ENCODE results near the gene BCO2.

Gene BCO2

GRCh38 chr11:112206071-112206470, 30.8 kb downstream of the BCO2 start (continued):
- TF ChIP-seq GLI2 (tag by site-specific recombination; IDR thresholded peaks at IDR 0.05; ENCODE audit: borderline replicate concordance, low read depth) (no peak), ZNF394 (tag by site-specific recombination; IDR thresholded peaks at IDR 0.05; ENCODE audit: borderline replicate concordance) (no peak), ZNF580 (tag by site-specific recombination; IDR thresholded peaks at IDR 0.05) (no peak), MEIS1 (CRISPR knock-in tag; IDR thresholded peaks at IDR 0.05; ENCODE audit: borderline replicate concordance) (no peak), ZNF791 (tag by site-specific recombination; IDR thresholded peaks at IDR 0.05) (no peak), ZNF610 (tag by site-specific recombination; IDR thresholded peaks at IDR 0.05; ENCODE audit: borderline replicate concordance) (no peak)

GRCh38 chr11:112210890-112211289, 35.6 kb downstream of the BCO2 start:
- Histone ChIP-seq H3K9me3 (ENCODE audit: control insufficient read depth, insufficient read depth, low read depth, low read length) (no peaks in the 10 kb centered on the region), H3K36me3 (ENCODE audit: control insufficient read depth in 2 of 2, insufficient read depth in 1 of 2, low read length in 2 of 2) (no peaks in the 10 kb centered on the region), H3K4me3 (ENCODE audit: low read depth, low read length) (no peak overlapping the region), H3K27ac (ENCODE audit: extremely low read depth, low read depth, low read length) (no peak overlapping the region), H3K4me1 (ENCODE audit: control insufficient read depth, insufficient read depth, low read length) (no peaks in the 10 kb centered on the region)
- ChIA-PET CTCF (no interaction called here), POLR2A (no interaction called here)
- no peak for TF ChIP-seq ZNF473 (tag by site-specific recombination; IDR thresholded peaks at IDR 0.05)
- TF ChIP-seq RBAK (tag by site-specific recombination; IDR thresholded peaks at IDR 0.05), result no peak
- TF ChIP-seq PRDM1 (tag by site-specific recombination; IDR thresholded peaks at IDR 0.05), result no peak

DNA sequence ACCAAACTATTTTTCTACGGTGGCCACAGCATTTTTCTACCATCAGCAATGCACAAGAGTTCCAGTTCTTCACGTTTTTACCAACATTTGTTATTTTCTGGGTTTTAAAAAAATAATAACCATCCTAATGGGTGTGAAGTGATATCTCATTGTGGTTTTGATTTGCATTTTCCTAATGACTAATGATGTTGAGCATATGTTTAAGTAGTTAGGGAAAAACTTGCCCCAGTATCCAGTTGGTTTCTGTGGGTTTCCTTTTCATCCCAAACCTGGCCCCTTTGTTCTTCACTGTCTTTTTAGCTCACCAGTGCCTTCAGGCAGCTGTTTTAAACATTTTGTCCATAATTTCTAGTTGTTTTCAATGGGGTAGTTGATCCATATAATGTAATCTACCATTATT, 36.2 kb downstream of the BCO2 start:
- H3K9me3 ChIP-seq (ENCODE audit: control insufficient read depth, insufficient read depth, low read depth, low read length), result no peaks in the 10 kb centered on the region
- H3K27ac ChIP-seq (ENCODE audit: extremely low read depth, low read depth, low read length), result no peak overlapping the region
- ChIA-PET CTCF (interaction anchor here (0.6 to 19.0 kb wide), 3 partner anchors 64 to 275 kb away, joined by 3 to 308 read pairs (median 3); no protein-coding TSS in a partner anchor), POLR2A (no interaction called here)
- H3K4me3 ChIP-seq (ENCODE audit: low read depth, low read length), result no peak overlapping the region
- no peaks in the 10 kb centered on the region for H3K4me1 ChIP-seq (ENCODE audit: control insufficient read depth, insufficient read depth, low read length)
- no peaks in the 10 kb centered on the region for H3K36me3 ChIP-seq (ENCODE audit: control insufficient read depth in 2 of 2, insufficient read depth in 1 of 2, low read length in 2 of 2)
- no peak for TF ChIP-seq INSM2 (tag by site-specific recombination; IDR thresholded peaks at IDR 0.05)
- TF ChIP-seq KLF1 (tag by site-specific recombination; IDR thresholded peaks at IDR 0.05), result no peak
- no peak for TF ChIP-seq ZNF248 (tag by site-specific recombination; IDR thresholded peaks at IDR 0.05)
- no peak for TF ChIP-seq ZNF211 (tag by site-specific recombination; IDR thresholded peaks at IDR 0.05; ENCODE audit: low read depth)
- no peak for TF ChIP-seq ZNF19 (tag by site-specific recombination; IDR thresholded peaks at IDR 0.05; ENCODE audit: low read depth)
- no peak for TF ChIP-seq REST (tag by site-specific recombination; IDR thresholded peaks at IDR 0.05)
- TF ChIP-seq MZF1 (tag by site-specific recombination; IDR thresholded peaks at IDR 0.05; ENCODE audit: borderline replicate concordance), result no peak
- TF ChIP-seq ZNF404 (tag by site-specific recombination; IDR thresholded peaks at IDR 0.05), result no peak
- no peak for TF ChIP-seq HOXD13 (CRISPR knock-in tag; IDR thresholded peaks at IDR 0.05; ENCODE audit: borderline replicate concordance)
- TF ChIP-seq, protein P1, sequence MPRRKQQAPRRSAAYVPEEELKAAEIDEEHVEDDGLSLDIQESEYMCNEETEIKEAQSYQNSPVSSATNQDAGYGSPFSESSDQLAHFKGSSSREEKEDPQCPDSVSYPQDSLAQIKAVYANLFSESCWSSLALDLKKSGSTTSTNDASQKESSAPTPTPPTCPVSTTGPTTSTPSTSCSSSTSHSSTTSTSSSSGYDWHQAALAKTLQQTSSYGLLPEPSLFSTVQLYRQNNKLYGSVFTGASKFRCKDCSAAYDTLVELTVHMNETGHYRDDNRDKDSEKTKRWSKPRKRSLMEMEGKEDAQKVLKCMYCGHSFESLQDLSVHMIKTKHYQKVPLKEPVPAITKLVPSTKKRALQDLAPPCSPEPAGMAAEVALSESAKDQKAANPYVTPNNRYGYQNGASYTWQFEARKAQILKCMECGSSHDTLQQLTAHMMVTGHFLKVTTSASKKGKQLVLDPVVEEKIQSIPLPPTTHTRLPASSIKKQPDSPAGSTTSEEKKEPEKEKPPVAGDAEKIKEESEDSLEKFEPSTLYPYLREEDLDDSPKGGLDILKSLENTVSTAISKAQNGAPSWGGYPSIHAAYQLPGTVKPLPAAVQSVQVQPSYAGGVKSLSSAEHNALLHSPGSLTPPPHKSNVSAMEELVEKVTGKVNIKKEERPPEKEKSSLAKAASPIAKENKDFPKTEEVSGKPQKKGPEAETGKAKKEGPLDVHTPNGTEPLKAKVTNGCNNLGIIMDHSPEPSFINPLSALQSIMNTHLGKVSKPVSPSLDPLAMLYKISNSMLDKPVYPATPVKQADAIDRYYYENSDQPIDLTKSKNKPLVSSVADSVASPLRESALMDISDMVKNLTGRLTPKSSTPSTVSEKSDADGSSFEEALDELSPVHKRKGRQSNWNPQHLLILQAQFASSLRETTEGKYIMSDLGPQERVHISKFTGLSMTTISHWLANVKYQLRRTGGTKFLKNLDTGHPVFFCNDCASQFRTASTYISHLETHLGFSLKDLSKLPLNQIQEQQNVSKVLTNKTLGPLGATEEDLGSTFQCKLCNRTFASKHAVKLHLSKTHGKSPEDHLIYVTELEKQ (tag by site-specific recombination; IDR thresholded peaks at IDR 0.05; ENCODE audit: borderline replicate concordance), result no peak
- TF ChIP-seq ZNF777 (tag by site-specific recombination; IDR thresholded peaks at IDR 0.05; ENCODE audit: borderline replicate concordance), result no peak
- TF ChIP-seq, protein P2, sequence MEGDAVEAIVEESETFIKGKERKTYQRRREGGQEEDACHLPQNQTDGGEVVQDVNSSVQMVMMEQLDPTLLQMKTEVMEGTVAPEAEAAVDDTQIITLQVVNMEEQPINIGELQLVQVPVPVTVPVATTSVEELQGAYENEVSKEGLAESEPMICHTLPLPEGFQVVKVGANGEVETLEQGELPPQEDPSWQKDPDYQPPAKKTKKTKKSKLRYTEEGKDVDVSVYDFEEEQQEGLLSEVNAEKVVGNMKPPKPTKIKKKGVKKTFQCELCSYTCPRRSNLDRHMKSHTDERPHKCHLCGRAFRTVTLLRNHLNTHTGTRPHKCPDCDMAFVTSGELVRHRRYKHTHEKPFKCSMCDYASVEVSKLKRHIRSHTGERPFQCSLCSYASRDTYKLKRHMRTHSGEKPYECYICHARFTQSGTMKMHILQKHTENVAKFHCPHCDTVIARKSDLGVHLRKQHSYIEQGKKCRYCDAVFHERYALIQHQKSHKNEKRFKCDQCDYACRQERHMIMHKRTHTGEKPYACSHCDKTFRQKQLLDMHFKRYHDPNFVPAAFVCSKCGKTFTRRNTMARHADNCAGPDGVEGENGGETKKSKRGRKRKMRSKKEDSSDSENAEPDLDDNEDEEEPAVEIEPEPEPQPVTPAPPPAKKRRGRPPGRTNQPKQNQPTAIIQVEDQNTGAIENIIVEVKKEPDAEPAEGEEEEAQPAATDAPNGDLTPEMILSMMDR (tag by site-specific recombination; IDR thresholded peaks at IDR 0.05), result no peak
- no peak for TF ChIP-seq ZNF214 (tag by site-specific recombination; IDR thresholded peaks at IDR 0.05; ENCODE audit: borderline replicate concordance)
- no peak for TF ChIP-seq ZNF837 (tag by site-specific recombination; IDR thresholded peaks at IDR 0.05)
- no peak for TF ChIP-seq ZNF132 (tag by site-specific recombination; IDR thresholded peaks at IDR 0.05; ENCODE audit: borderline replicate concordance)
